Activated T-helper 2 cell treated with anti-CD3 and anti-CD28 coated beads, Interferon-gamma antibody, Interleukin-2, Interleukin-4, amounts not matched to agents 10 μg/mL and 5 μg/mL and 100 μg/mL, durations not matched to agents 14 hours and 24 hours and 36 hours (primary cell): ENCODE measurements around the gene KRTAP10-2. TPM values are rescaled to one million over a fixed set of nuclear protein-coding genes. Genes with fewer than 3 reads are reported as not detected.

Source experiments
- DNase-seq: peaks from one replicate; pipeline ENCODE4 v3.0.0; 2021; ENCODE audit warnings: low spot score
- H3K27ac Mint-ChIP-seq: one replicate; pipeline ENCODE4 v1.8.0; 2021; ENCODE audit warnings: mixed read lengths
- H3K27me3 Mint-ChIP-seq: one replicate; pipeline ENCODE4 v1.8.0; 2021; ENCODE audit warnings: low read depth, mixed read lengths
- H3K36me3 Mint-ChIP-seq: one replicate; pipeline ENCODE4 v1.8.0; 2021; ENCODE audit warnings: low read depth, mixed read lengths
- H3K4me1 Mint-ChIP-seq: one replicate; pipeline ENCODE4 v1.8.0; 2021; ENCODE audit warnings: low read depth, mixed read lengths
- H3K4me3 Mint-ChIP-seq: one replicate; pipeline ENCODE4 v1.8.0; 2021; ENCODE audit warnings: low read depth, mild to moderate bottlenecking, moderate library complexity, mixed read lengths
- H3K9me3 Mint-ChIP-seq: one replicate; pipeline ENCODE4 v1.8.0; 2021; ENCODE audit warnings: mixed read lengths
- intact Hi-C: fragments of 100-400 bp; cut with micrococcal nuclease; formaldehyde crosslinking; loops from one replicate; pipeline ENCODE4 v1.15.1; 2023
- total RNA-seq: library from RNA; stranded (reverse); gene quantifications from 2 replicates; pipeline ENCODE4 v1.2.3, GENCODE V29; 2022

The KRTAP10-2 gene
- total RNA-seq, 1 donor from 2014 or later: not detected

- Mint-ChIP-seq H3K4me3 (no peak overlapping the region), H3K27ac (no peak overlapping the region)
Measured at GRCh38 chr21:44535963-44536362, 15.3 kb downstream of the KRTAP10-2 start.

GRCh38 chr21:44534688-44535087 lies 16.6 kb downstream of the KRTAP10-2 start:
- Mint-ChIP-seq H3K4me1 (no peaks in the 10 kb centered on the region), H3K36me3 (no peaks in the 10 kb centered on the region), H3K27ac (no peak overlapping the region), H3K27me3 (no peaks in the 10 kb centered on the region), H3K9me3 (no peaks in the 10 kb centered on the region), H3K4me3 (no peak overlapping the region)
- DNase-seq: no peak
- intact Hi-C loops: no loop called here

More at GRCh38 chr21:44535963-44536362, 15.3 kb downstream of the KRTAP10-2 start:
- H3K9me3 Mint-ChIP-seq: no peaks in the 10 kb centered on the region
- no peaks in the 10 kb centered on the region for H3K4me1 Mint-ChIP-seq
- H3K36me3 Mint-ChIP-seq: no peaks in the 10 kb centered on the region
- H3K27me3 Mint-ChIP-seq: no peaks in the 10 kb centered on the region
- intact Hi-C loops: no loop called here
- DNase-seq: no peak

- no peak for DNase-seq
- intact Hi-C loops: no loop called here
- no peaks in the 10 kb centered on the region for H3K36me3 Mint-ChIP-seq
- H3K4me1 Mint-ChIP-seq: no peaks in the 10 kb centered on the region
- H3K4me3 Mint-ChIP-seq: no peak overlapping the region
- H3K27ac Mint-ChIP-seq: no peak overlapping the region
- no peaks in the 10 kb centered on the region for H3K27me3 Mint-ChIP-seq
- H3K9me3 Mint-ChIP-seq: no peaks in the 10 kb centered on the region
Measured at GRCh38 chr21:44533891-44534627, 17.2 kb downstream of the KRTAP10-2 start.

GRCh38 chr21:44533121-44533890 lies 18.0 kb downstream of the KRTAP10-2 start:
- H3K36me3 Mint-ChIP-seq: no peaks in the 10 kb centered on the region
- no peak overlapping the region for H3K27ac Mint-ChIP-seq
- no peak for DNase-seq
- no peak overlapping the region for H3K4me3 Mint-ChIP-seq
- H3K4me1 Mint-ChIP-seq: no peaks in the 10 kb centered on the region
- H3K9me3 Mint-ChIP-seq: no peaks in the 10 kb centered on the region
- intact Hi-C loops: no loop called here
- H3K27me3 Mint-ChIP-seq: no peaks in the 10 kb centered on the region

GRCh38 chr21:44532712-44533111 lies 18.6 kb downstream of the KRTAP10-2 start:
- Mint-ChIP-seq H3K4me3 (no peak overlapping the region), H3K4me1 (no peaks in the 10 kb centered on the region), H3K9me3 (no peaks in the 10 kb centered on the region), H3K27ac (no peak overlapping the region), H3K36me3 (no peaks in the 10 kb centered on the region), H3K27me3 (no peaks in the 10 kb centered on the region)
- intact Hi-C loops: no loop called here
- DNase-seq: no peak

GRCh38 chr21:44531606-44532564 lies 19.4 kb downstream of the KRTAP10-2 start:
- intact Hi-C loops: no loop called here
- Mint-ChIP-seq H3K4me3 (no peak overlapping the region), H3K9me3 (no peaks in the 10 kb centered on the region), H3K36me3 (no peaks in the 10 kb centered on the region), H3K4me1 (no peaks in the 10 kb centered on the region), H3K27ac (no peak overlapping the region), H3K27me3 (no peaks in the 10 kb centered on the region)
- DNase-seq: no peak

- Mint-ChIP-seq H3K4me3 (no peak overlapping the region), H3K4me1 (no peaks in the 10 kb centered on the region), H3K27ac (no peak overlapping the region), H3K36me3 (no peaks in the 10 kb centered on the region), H3K9me3 (no peaks in the 10 kb centered on the region), H3K27me3 (no peaks in the 10 kb centered on the region)
- intact Hi-C loops: no loop called here
- DNase-seq: no peak
Measured at GRCh38 chr21:44530903-44531605, 20.3 kb downstream of the KRTAP10-2 start.

GRCh38 chr21:44530221-44530902 lies 20.9 kb downstream of the KRTAP10-2 start:
- Mint-ChIP-seq H3K9me3 (no peaks in the 10 kb centered on the region), H3K27ac (no peak overlapping the region), H3K27me3 (no peaks in the 10 kb centered on the region), H3K4me1 (no peaks in the 10 kb centered on the region), H3K4me3 (no peak overlapping the region), H3K36me3 (no peaks in the 10 kb centered on the region)
- no peak for DNase-seq
- intact Hi-C loops: no loop called here

- Mint-ChIP-seq H3K27me3 (no peaks in the 10 kb centered on the region), H3K27ac (no peak overlapping the region), H3K9me3 (no peaks in the 10 kb centered on the region), H3K4me3 (no peak overlapping the region), H3K36me3 (no peaks in the 10 kb centered on the region), H3K4me1 (no peaks in the 10 kb centered on the region)
- intact Hi-C loops: no loop called here
- no peak for DNase-seq
Measured at GRCh38 chr21:44529503-44530125, 21.7 kb downstream of the KRTAP10-2 start.

- intact Hi-C loops: no loop called here
- Mint-ChIP-seq H3K36me3 (no peaks in the 10 kb centered on the region), H3K9me3 (no peaks in the 10 kb centered on the region), H3K27ac (no peak overlapping the region), H3K27me3 (no peaks in the 10 kb centered on the region), H3K4me1 (no peaks in the 10 kb centered on the region), H3K4me3 (no peak overlapping the region)
- no peak for DNase-seq
Measured at GRCh38 chr21:44529011-44529421, 22.3 kb downstream of the KRTAP10-2 start.

- DNase-seq: no peak
- Mint-ChIP-seq H3K36me3 (no peaks in the 10 kb centered on the region), H3K9me3 (no peaks in the 10 kb centered on the region), H3K27me3 (no peaks in the 10 kb centered on the region), H3K4me1 (no peaks in the 10 kb centered on the region), H3K27ac (no peak overlapping the region), H3K4me3 (no peak overlapping the region)
- intact Hi-C loops: no loop called here
Measured at GRCh38 chr21:44528634-44528995, 22.7 kb downstream of the KRTAP10-2 start.
